MCF 10A (cell line): Measurements from ENCODE around the gene CAMK1D. TPM values are rescaled to one million over a fixed set of nuclear protein-coding genes. Genes with fewer than 3 reads are reported as not detected.

Source experiments
- BruUV-seq: library from RNA; stranded (reverse); fragments of 400-500 nt; replicated peaks from 2 replicates; lab custom pipeline; 2021; lab: Mats Ljungman, UMichigan
- CTCF ChIA-PET: fragments of 300-600 bp; sonication (Branson Sonifier 250); formaldehyde crosslinking; extraction: SDS; loops from one replicate; lab custom pipeline; 2021; ENCODE audit warnings: antibody characterized with exemption, inconsistent platforms; lab: Yijun Ruan, JAX
- POLR2A ChIA-PET: fragments of 300-600, 350-650 bp; sonication (Branson Sonifier 250); formaldehyde crosslinking; extraction: SDS; loops from one replicate; lab custom pipeline; 2020; ENCODE audit warnings: antibody characterized with exemption, inconsistent platforms; lab: Yijun Ruan, JAX
- DNase-seq: peaks from one replicate; pipeline ENCODE4 v3.0.0-alpha.2; 2018; ENCODE audit not compliant: unreplicated experiment
- H3K27ac Mint-ChIP-seq: one replicate; pipeline ENCODE4 v1.8.0; 2022; ENCODE audit warnings: mild to moderate bottlenecking, low read depth, mixed read lengths; ENCODE audit not compliant: unreplicated experiment
- H3K27me3 Mint-ChIP-seq: one replicate; pipeline ENCODE4 v1.8.0; 2022; ENCODE audit warnings: mixed read lengths; ENCODE audit not compliant: insufficient read depth, unreplicated experiment
- H3K36me3 Mint-ChIP-seq: one replicate; pipeline ENCODE4 v1.8.0; 2022; ENCODE audit warnings: mild to moderate bottlenecking, moderate library complexity, mixed read lengths; ENCODE audit not compliant: insufficient read depth, unreplicated experiment
- H3K4me1 Mint-ChIP-seq: one replicate; pipeline ENCODE4 v1.8.0; 2022; ENCODE audit warnings: mixed read lengths; ENCODE audit not compliant: insufficient read depth, unreplicated experiment
- H3K4me3 Mint-ChIP-seq: one replicate; pipeline ENCODE4 v1.8.0; 2022; ENCODE audit warnings: mild to moderate bottlenecking, moderate library complexity, mixed read lengths; ENCODE audit not compliant: unreplicated experiment
- H3K9me3 Mint-ChIP-seq: one replicate; pipeline ENCODE4 v1.8.0; 2022; ENCODE audit warnings: mixed read lengths; ENCODE audit not compliant: unreplicated experiment
- CTCF ChIP-seq: fragments of 200-600 bp; IDR thresholded peaks from one replicate; pipeline ENCODE4 v1.8.0; 2022; ENCODE audit warnings: antibody characterized with exemption, mild to moderate bottlenecking; ENCODE audit not compliant: unreplicated experiment
- intact Hi-C: fragments of 100-400 bp; cut with micrococcal nuclease; formaldehyde crosslinking; loops from 2 replicates; pipeline ENCODE4 v1.14.1; 2022
- total RNA-seq: library from RNA; stranded (reverse); gene quantifications from 2 replicates; pipeline ENCODE4 v1.2.3, GENCODE V29; 2022

Gene CAMK1D
- total RNA-seq, 1 experiment from 2014 or later = 1.7 TPM

DNA sequence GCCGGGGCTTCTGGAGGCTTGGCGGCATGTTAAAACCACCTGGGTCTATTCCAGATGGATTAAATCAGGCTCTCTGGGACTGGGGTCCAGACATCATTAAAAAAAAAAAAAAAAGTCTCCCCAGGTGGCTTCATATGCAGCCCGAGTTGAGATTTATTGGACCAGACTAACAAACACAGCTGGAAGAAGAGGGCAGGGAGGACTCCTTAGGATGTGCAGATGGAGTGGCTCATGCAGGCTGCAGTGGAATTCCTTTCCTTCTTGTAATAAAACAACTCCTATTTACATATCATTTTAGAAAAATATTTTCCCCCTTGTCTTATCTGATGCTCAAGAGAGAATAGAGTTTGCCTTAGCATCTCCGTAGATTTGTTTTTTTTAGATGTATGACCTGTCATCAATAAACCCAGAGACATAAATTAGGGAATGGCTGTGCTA, 238.1 kb downstream of the CAMK1D start:
- H3K4me1 Mint-ChIP-seq = peaks cover 23% of the 10 kb centered on the region
- H3K27me3 Mint-ChIP-seq = no peaks in the 10 kb centered on the region
- intact Hi-C loops = no loop called here
- no TSS peak for BruUV-seq
- DNase-seq = no peak
- H3K9me3 Mint-ChIP-seq = no peaks in the 10 kb centered on the region
- POLR2A ChIA-PET = interaction anchor here (0.5 to 0.8 kb wide), 5 partner anchors 9 to 312 kb away, joined by 3 read pairs; no protein-coding TSS in a partner anchor
- TF ChIP-seq CTCF = no peak
- H3K27ac Mint-ChIP-seq = no peak overlapping the region
- CTCF ChIA-PET = interaction anchor here (0.6 kb wide), 1 partner anchor 1961 kb away, joined by 3 read pairs; no protein-coding TSS in a partner anchor
- no peaks in the 10 kb centered on the region for H3K36me3 Mint-ChIP-seq
- H3K4me3 Mint-ChIP-seq = no peak overlapping the region

- intact Hi-C loops = no loop called here
- no peak for TF ChIP-seq CTCF
- Mint-ChIP-seq H3K4me1 (peaks cover 23% of the 10 kb centered on the region), H3K9me3 (no peaks in the 10 kb centered on the region), H3K36me3 (no peaks in the 10 kb centered on the region), H3K4me3 (peak overlapping the region; percentile 28), H3K27ac (no peak overlapping the region), H3K27me3 (no peaks in the 10 kb centered on the region)
- no peak for DNase-seq
- ChIA-PET CTCF (no interaction called here), POLR2A (interaction anchor here (0.7 to 0.8 kb wide), 5 partner anchors 8 to 267 kb away, joined by 3 read pairs; no protein-coding TSS in a partner anchor)
- BruUV-seq = no TSS peak
These were observed 238.9 kb downstream of the CAMK1D start for GRCh38 chr10:12588091-12588860.

DNA sequence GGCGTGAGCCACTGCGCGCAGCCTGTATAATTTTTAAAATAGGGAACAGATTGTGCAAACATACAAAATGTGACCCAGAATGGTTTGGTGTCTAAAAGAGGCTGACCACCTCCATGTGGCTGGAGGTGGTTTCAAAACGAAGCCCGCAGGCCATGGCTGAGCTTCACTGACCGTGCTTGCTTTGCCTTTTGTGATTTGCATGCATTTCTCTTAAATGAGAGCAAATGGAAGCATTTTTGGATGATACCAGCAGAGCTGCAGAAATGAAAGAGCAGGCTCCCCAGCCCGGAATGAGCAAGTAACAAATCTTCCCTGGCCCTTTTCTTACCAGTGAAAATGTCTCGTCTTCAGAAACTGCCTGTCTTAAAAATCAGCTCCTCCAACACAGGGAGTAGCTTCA, 239.9 kb downstream of the CAMK1D start:
- peaks cover 23% of the 10 kb centered on the region for H3K4me1 Mint-ChIP-seq
- no peak overlapping the region for H3K27ac Mint-ChIP-seq
- no peaks in the 10 kb centered on the region for H3K27me3 Mint-ChIP-seq
- ChIA-PET CTCF (interaction anchor here (0.5 kb wide), 1 partner anchor 311 kb away, joined by 3 read pairs; no protein-coding TSS in a partner anchor), POLR2A (interaction anchor here (1.4 kb wide), 1 partner anchor 11 kb away, joined by 3 read pairs; no protein-coding TSS in a partner anchor)
- no peak for DNase-seq
- no peak for TF ChIP-seq CTCF
- no peaks in the 10 kb centered on the region for H3K36me3 Mint-ChIP-seq
- intact Hi-C loops = no loop called here
- no TSS peak for BruUV-seq
- no peaks in the 10 kb centered on the region for H3K9me3 Mint-ChIP-seq
- no peak overlapping the region for H3K4me3 Mint-ChIP-seq

DNA sequence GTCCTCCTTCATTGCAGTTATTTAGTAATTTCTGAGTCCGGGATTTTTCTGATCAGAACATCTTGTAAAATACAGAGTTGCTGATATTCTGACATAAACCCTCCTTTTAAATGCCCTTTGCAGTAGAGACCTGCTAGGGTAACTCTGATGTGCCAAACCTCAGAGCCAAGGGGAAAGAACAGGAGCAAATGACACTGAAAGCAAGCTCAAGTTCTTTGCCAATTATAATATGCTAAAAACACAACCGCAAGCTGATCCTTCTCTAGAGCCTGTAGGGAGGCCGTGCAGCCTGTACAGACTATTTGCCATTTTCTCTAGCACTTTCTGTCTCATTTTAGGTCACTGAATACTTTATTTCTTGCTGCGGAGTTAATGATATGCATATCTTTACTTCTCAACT, 240.4 kb downstream of the CAMK1D start:
- POLR2A ChIA-PET = interaction anchor here (1.4 kb wide), 1 partner anchor 11 kb away, joined by 3 read pairs; no protein-coding TSS in a partner anchor
- no TSS peak for BruUV-seq

More for the DNA sequence above, 240.4 kb downstream of the CAMK1D start:
- H3K36me3 Mint-ChIP-seq = no peaks in the 10 kb centered on the region
- DNase-seq = no peak
- H3K27ac Mint-ChIP-seq = no peak overlapping the region
- no peak overlapping the region for H3K4me3 Mint-ChIP-seq
- CTCF ChIA-PET = interaction anchor here (0.5 kb wide), 1 partner anchor 311 kb away, joined by 3 read pairs; no protein-coding TSS in a partner anchor
- no peaks in the 10 kb centered on the region for H3K27me3 Mint-ChIP-seq
- intact Hi-C loops = no loop called here
- H3K9me3 Mint-ChIP-seq = no peaks in the 10 kb centered on the region
- peaks cover 23% of the 10 kb centered on the region for H3K4me1 Mint-ChIP-seq
- no peak for TF ChIP-seq CTCF
